HCT116 (cell line): ENCODE results near the gene CPSF4L. TPM values are rescaled to one million over a fixed set of nuclear protein-coding genes. Genes with fewer than 3 reads are reported as not detected.

ENCODE experiments used
- ATAC-seq: fragments of 200-7000 bp; cut with Tn5 transposase; 2 replicates; pipeline ENCODE4 v1.9.1; 2020; ENCODE audit warnings: mild to moderate bottlenecking, moderate library complexity
- Bru-seq: library from RNA; stranded (reverse); fragments of 400-500 nt; gene quantifications from one replicate; lab custom pipeline; 2021; lab: Mats Ljungman, UMichigan
- BruChase-seq, 2 experiments: library from RNA; stranded (reverse); fragments of 400-500 nt; gene quantifications; one replicate each; lab custom pipeline; 2021; lab: Mats Ljungman, UMichigan
- BruUV-seq: library from RNA; stranded (reverse); fragments of 400-500 nt; replicated peaks from 2 replicates; lab custom pipeline; 2021; lab: Mats Ljungman, UMichigan
- CTCF ChIA-PET: fragments of 300-600 bp; sonication (Branson Sonifier 250); formaldehyde crosslinking; loops from one replicate; lab custom pipeline; 2021; ENCODE audit warnings: antibody characterized with exemption; lab: Charles Lee
- POLR2A ChIA-PET: fragments of 300-600, 350-600 bp; sonication (Branson Sonifier 250); formaldehyde crosslinking; loops from one replicate; lab custom pipeline; 2021; ENCODE audit warnings: antibody characterized with exemption; lab: Charles Lee
- RAD21 ChIA-PET, 2 experiments: fragments of 300-600 bp; sonication (Branson Sonifier 250); formaldehyde crosslinking; loops; one replicate each; lab custom pipeline; 2023; ENCODE audit warnings: low total read pairs in 2 of 2; ENCODE audit not compliant: uncharacterized antibody in 2 of 2, unreplicated experiment in 2 of 2, low non-redundant PET in 1 of 2; lab: Charles Lee
- DNase-seq: peaks from one replicate; pipeline ENCODE4 v3.0.0-alpha.2; 2010; ENCODE audit warnings: low read depth, low spot score
- H2AFZ ChIP-seq: fragments of 200-600 bp; shearing (Covaris generic), sonication (generic); 2 replicates; pipeline ENCODE4 v1.6.1; 2017; ENCODE audit warnings: low read depth, mixed run types, mixed read lengths, antibody characterized with exemption, low read length; ENCODE audit not compliant: poor library complexity, severe bottlenecking
- H3K27ac ChIP-seq: 2 replicates; pipeline ENCODE4 v1.5.1; 2012; ENCODE audit warnings: low read depth, low read length
- H3K27me3 ChIP-seq: fragments of 200-600 bp; sonication (generic); 2 replicates; pipeline ENCODE4 v1.6.1; 2016; ENCODE audit warnings: mixed run types, low read length, mixed read lengths; ENCODE audit not compliant: insufficient read depth
- H3K36me3 ChIP-seq, 2 experiments: fragments of 200-500 bp in 1 of 2; fragments of 200-600 bp in 1 of 2; sonication (Bioruptor generic) in 1 of 2; sonication (generic) in 1 of 2; 2 replicates each; pipeline versions ENCODE4 v1.5.1 to v1.6.1; 2014 to 2016; ENCODE audit warnings: low read length in 2 of 2, inconsistent platforms in 1 of 2, mixed read lengths in 1 of 2, mixed run types in 1 of 2; ENCODE audit not compliant: insufficient read depth in 2 of 2, control insufficient read depth in 1 of 2
- H3K4me1 ChIP-seq, 2 experiments: fragments of 200-600 bp in 1 of 2; sonication (generic) in 1 of 2; 2 replicates each; pipeline versions ENCODE4 v1.5.1 to v1.6.1; 2012 to 2017; ENCODE audit warnings: low read length in 2 of 2, inconsistent platforms in 1 of 2, mild to moderate bottlenecking in 1 of 2, mixed read lengths in 1 of 2, mixed run types in 1 of 2, moderate library complexity in 1 of 2; ENCODE audit not compliant: insufficient read depth in 2 of 2, control insufficient read depth in 1 of 2
- H3K4me2 ChIP-seq: fragments of 200-600 bp; sonication (generic); 2 replicates; pipeline ENCODE4 v1.6.1; 2017; ENCODE audit warnings: mixed run types, low read length, mixed read lengths
- H3K4me3 ChIP-seq, 2 experiments: fragments of 200-600 bp in 1 of 2; sonication (generic) in 1 of 2; replicated peaks in 1 of 2; 2 replicates each; pipeline ENCODE4 v1.5.1; 2011 to 2016; ENCODE audit warnings: low read length in 2 of 2, control low read depth in 1 of 2, low read depth in 1 of 2, mild to moderate bottlenecking in 1 of 2, mixed read lengths in 1 of 2, mixed run types in 1 of 2
- H3K79me2 ChIP-seq: fragments of 200-600 bp; sonication (generic); 2 replicates; pipeline ENCODE4 v1.6.1; 2017; ENCODE audit warnings: mild to moderate bottlenecking, mixed run types, low read length, moderate library complexity, mixed read lengths; ENCODE audit not compliant: insufficient read depth
- H3K9ac ChIP-seq: fragments of 200-600 bp; sonication (generic); 2 replicates; pipeline ENCODE4 v1.6.1; 2016; ENCODE audit warnings: low read length, mixed read lengths
- H3K9me2 ChIP-seq: fragments of 200-600 bp; sonication (generic), shearing (Covaris generic); 2 replicates; pipeline ENCODE4 v1.6.1; 2017; ENCODE audit warnings: mixed run types, mild to moderate bottlenecking, moderate library complexity; ENCODE audit not compliant: insufficient read depth
- H3K9me3 ChIP-seq, 2 experiments: fragments of 200-500 bp in 1 of 2; fragments of 200-600 bp in 1 of 2; sonication (Bioruptor generic) in 1 of 2; sonication (generic) in 1 of 2; 2 replicates each; pipeline ENCODE4 v1.6.1; 2014 to 2017; ENCODE audit warnings: low read length in 2 of 2, mixed read lengths in 2 of 2, inconsistent platforms in 1 of 2, low read depth in 1 of 2, mild to moderate bottlenecking in 1 of 2, mixed run types in 1 of 2, moderate library complexity in 1 of 2; ENCODE audit not compliant: control insufficient read depth in 1 of 2, insufficient read depth in 1 of 2
- H4K20me1 ChIP-seq: fragments of 200-600 bp; sonication (generic), shearing (Covaris generic); 2 replicates; pipeline ENCODE4 v1.6.1; 2017; ENCODE audit warnings: mixed run types, mild to moderate bottlenecking, moderate library complexity; ENCODE audit not compliant: insufficient read depth
- CEBPB ChIP-seq: IDR thresholded peaks from 2 replicates; pipeline ENCODE4 v1.6.1; 2012; ENCODE audit warnings: low read depth
- EGR1 ChIP-seq: IDR thresholded peaks from 2 replicates; pipeline ENCODE4 v1.6.1; 2012; ENCODE audit warnings: low read depth
- ELF1 ChIP-seq: IDR thresholded peaks from 2 replicates; pipeline ENCODE4 v1.6.1; 2012; ENCODE audit warnings: low read depth, borderline replicate concordance
- EZH2 ChIP-seq: fragments of 200-600 bp; sonication (generic); IDR thresholded peaks from 2 replicates; pipeline ENCODE4 v1.6.1; 2017; ENCODE audit warnings: antibody characterized with exemption, mixed run types
- EZH2phosphoT487 ChIP-seq: fragments of 200-600 bp; IDR thresholded peaks from 2 replicates; pipeline ENCODE4 v1.6.1; 2018; ENCODE audit warnings: antibody characterized with exemption, borderline replicate concordance
- JUND ChIP-seq: IDR thresholded peaks from 2 replicates; pipeline ENCODE4 v1.6.1; 2012
- POLR2A ChIP-seq: IDR thresholded peaks from 2 replicates; pipeline ENCODE4 v1.7.0; 2011; ENCODE audit warnings: borderline replicate concordance; ENCODE audit not compliant: insufficient read depth, insufficient read length; ENCODE audit errors: extremely low read depth
- POLR2AphosphoS5 ChIP-seq: IDR thresholded peaks from 2 replicates; pipeline ENCODE4 v1.6.1; 2011; ENCODE audit warnings: mild to moderate bottlenecking, low read depth, low read length, moderate library complexity
- SP1 ChIP-seq: IDR thresholded peaks from 2 replicates; pipeline ENCODE4 v1.6.1; 2012; ENCODE audit warnings: low read depth
- TCF7L2 ChIP-seq: IDR thresholded peaks from 2 replicates; pipeline ENCODE4 v1.7.0; 2011; ENCODE audit warnings: borderline replicate concordance, inconsistent platforms; ENCODE audit not compliant: insufficient read depth, insufficient read length; ENCODE audit errors: extremely low read depth
- ZNF274 ChIP-seq: fragments of 200-500 bp; sonication (Bioruptor generic); IDR thresholded peaks from 2 replicates; pipeline ENCODE4 v1.6.1; 2014; ENCODE audit warnings: mild to moderate bottlenecking, low read depth, low read length, inconsistent platforms
- intact Hi-C: fragments of 100-400 bp; cut with micrococcal nuclease; formaldehyde crosslinking; loops from 2 replicates; pipeline ENCODE4 v1.10.0; 2022
- long read RNA-seq: library from polyadenylated mRNA; unstranded; transcript quantifications from one replicate; pipeline ENCODE4 v2.0.0, GENCODE V29; 2021; ENCODE audit not compliant: unreplicated experiment
- polyA plus RNA-seq: library from polyadenylated mRNA; unstranded; fragments of >200 nt; gene quantifications from 2 replicates; pipeline ENCODE4 v1.2.1, GENCODE V29; 2012; ENCODE audit warnings: missing spikeins
- total RNA-seq: library from RNA; stranded (reverse); gene quantifications from one replicate; pipeline ENCODE4 v1.2.1, GENCODE V29; 2021; ENCODE audit not compliant: unreplicated experiment
- TF ChIP-seq, protein P1 (sequence below), 3 experiments: fragments of 200-600 bp in 1 of 3; sonication (generic) in 1 of 3; IDR thresholded peaks in 2 of 3; conservative IDR thresholded peaks in 1 of 3; 2 replicates each; pipeline ENCODE4 v1.5.1; 2012 to 2017; ENCODE audit warnings: low read depth in 2 of 3, low read length in 2 of 3, antibody characterized with exemption in 1 of 3, borderline replicate concordance in 1 of 3, control low read depth in 1 of 3, mild to moderate bottlenecking in 1 of 3, mixed read lengths in 1 of 3, mixed run types in 1 of 3, moderate library complexity in 1 of 3; ENCODE audit not compliant: insufficient read depth in 1 of 3
- TF ChIP-seq, protein P2 (sequence below): IDR thresholded peaks from 2 replicates; pipeline ENCODE4 v1.6.1; 2011; ENCODE audit warnings: mild to moderate bottlenecking, low read length, moderate library complexity; ENCODE audit not compliant: insufficient replicate concordance; ENCODE audit errors: extremely low read depth

CPSF4L gene, protein sequence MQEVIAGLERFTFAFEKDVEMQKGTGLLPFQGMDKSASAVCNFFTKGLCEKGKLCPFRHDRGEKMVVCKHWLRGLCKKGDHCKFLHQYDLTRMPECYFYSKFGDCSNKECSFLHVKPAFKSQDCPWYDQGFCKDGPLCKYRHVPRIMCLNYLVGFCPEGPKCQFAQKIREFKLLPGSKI
- not detected for total RNA-seq
- 0.16 and 0.61 TPM in 2 replicates for polyA plus RNA-seq
- percentile 37 among the genes with signal in this experiment for Bru-seq, nascent RNA
- BruChase-seq, experiment 1, labeled RNA remaining after a 6-hour chase: percentile 33 among the genes with signal in this experiment
- percentile 42 among the genes with signal in this experiment for BruChase-seq, experiment 2, labeled RNA remaining after a 2-hour chase
- long read RNA-seq: 0 reads

DNA sequence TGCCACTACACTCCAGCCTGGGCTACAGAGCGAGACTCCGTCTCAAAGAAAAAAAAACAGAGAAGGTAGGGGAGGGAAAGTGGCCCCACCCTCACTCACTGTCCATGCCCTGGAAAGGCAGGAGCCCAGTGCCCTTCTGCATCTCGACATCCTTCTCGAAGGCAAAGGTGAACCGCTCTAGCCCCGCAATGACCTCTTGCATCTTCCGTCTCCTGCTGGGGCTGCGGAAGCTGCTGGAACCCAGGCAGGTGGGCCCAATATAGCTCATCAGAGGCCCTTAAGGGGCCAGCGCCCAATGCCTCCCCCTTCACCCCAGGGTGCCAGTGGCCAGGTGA, at the start of gene CPSF4L:
CPSF4L (minus strand) TSS at position 264 of the 335 bp plus-strand sequence; CDS start at position 202, 62 bp downstream.
- H3K79me2 ChIP-seq: no peaks in the 10 kb centered on the region
- TF ChIP-seq EZH2phosphoT487: no peak
- TF ChIP-seq CEBPB: no peak
- no peak for TF ChIP-seq POLR2A
- TF ChIP-seq POLR2AphosphoS5: no peak
- TF ChIP-seq, protein P1, sequence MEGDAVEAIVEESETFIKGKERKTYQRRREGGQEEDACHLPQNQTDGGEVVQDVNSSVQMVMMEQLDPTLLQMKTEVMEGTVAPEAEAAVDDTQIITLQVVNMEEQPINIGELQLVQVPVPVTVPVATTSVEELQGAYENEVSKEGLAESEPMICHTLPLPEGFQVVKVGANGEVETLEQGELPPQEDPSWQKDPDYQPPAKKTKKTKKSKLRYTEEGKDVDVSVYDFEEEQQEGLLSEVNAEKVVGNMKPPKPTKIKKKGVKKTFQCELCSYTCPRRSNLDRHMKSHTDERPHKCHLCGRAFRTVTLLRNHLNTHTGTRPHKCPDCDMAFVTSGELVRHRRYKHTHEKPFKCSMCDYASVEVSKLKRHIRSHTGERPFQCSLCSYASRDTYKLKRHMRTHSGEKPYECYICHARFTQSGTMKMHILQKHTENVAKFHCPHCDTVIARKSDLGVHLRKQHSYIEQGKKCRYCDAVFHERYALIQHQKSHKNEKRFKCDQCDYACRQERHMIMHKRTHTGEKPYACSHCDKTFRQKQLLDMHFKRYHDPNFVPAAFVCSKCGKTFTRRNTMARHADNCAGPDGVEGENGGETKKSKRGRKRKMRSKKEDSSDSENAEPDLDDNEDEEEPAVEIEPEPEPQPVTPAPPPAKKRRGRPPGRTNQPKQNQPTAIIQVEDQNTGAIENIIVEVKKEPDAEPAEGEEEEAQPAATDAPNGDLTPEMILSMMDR (IDR thresholded peaks at IDR 0.05 in 2 of 3, conservative IDR thresholded peaks at IDR 0.05 in 1 of 3; ENCODE audit: borderline replicate concordance in 1 of 3, insufficient read depth in 1 of 3, low read depth in 2 of 3, low read length in 2 of 3): no peak
- TF ChIP-seq EZH2: no peak
- TF ChIP-seq, protein P2, sequence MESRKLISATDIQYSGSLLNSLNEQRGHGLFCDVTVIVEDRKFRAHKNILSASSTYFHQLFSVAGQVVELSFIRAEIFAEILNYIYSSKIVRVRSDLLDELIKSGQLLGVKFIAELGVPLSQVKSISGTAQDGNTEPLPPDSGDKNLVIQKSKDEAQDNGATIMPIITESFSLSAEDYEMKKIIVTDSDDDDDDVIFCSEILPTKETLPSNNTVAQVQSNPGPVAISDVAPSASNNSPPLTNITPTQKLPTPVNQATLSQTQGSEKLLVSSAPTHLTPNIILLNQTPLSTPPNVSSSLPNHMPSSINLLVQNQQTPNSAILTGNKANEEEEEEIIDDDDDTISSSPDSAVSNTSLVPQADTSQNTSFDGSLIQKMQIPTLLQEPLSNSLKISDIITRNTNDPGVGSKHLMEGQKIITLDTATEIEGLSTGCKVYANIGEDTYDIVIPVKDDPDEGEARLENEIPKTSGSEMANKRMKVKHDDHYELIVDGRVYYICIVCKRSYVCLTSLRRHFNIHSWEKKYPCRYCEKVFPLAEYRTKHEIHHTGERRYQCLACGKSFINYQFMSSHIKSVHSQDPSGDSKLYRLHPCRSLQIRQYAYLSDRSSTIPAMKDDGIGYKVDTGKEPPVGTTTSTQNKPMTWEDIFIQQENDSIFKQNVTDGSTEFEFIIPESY: no peak
- no peak for TF ChIP-seq JUND
- TF ChIP-seq ZNF274: no peak
- TF ChIP-seq ELF1: no peak
- TF ChIP-seq SP1: no peak
- TF ChIP-seq TCF7L2: no peak
- TF ChIP-seq EGR1: no peak
- no peaks in the 10 kb centered on the region for H3K4me1 ChIP-seq
- H3K27me3 ChIP-seq: no peaks in the 10 kb centered on the region
- no peak within 1 kb of the TSS for H3K9ac ChIP-seq
- no peak within 1 kb of the TSS for H3K27ac ChIP-seq
- no peak within 1 kb of the TSS for H3K4me2 ChIP-seq
- no peak for DNase-seq
- no peak for ATAC-seq
- H3K9me2 ChIP-seq: no peaks in the 10 kb centered on the region
- H3K36me3 ChIP-seq: no peaks in the 10 kb centered on the region
- RAD21 ChIA-PET: no interaction called here
- POLR2A ChIA-PET: no interaction called here
- H4K20me1 ChIP-seq: no peaks in the 10 kb centered on the region
- H3K9me3 ChIP-seq: no peaks in the 10 kb centered on the region
- intact Hi-C loops: no loop called here
- CTCF ChIA-PET: interaction anchor here (4.1 kb wide), 1 partner anchor 108 kb away, joined by 19 read pairs; no protein-coding TSS in a partner anchor
- H3K4me3 ChIP-seq: no peak within 1 kb of the TSS
- BruUV-seq: no TSS peak
- no peak within 1 kb of the TSS for H2AFZ ChIP-seq
